Activated effector memory CD4-positive, alpha-beta T cell treated with Interleukin-2 at 50 U/mL for 16 hours (primary cell): ENCODE measurements around the gene CNTNAP2.

Experiments used
- DNase-seq: peaks from one replicate; pipeline ENCODE4 v3.0.0-alpha.2; 2020

CNTNAP2 gene

GRCh38 chr7:146116521-146117222, at the start of gene CNTNAP2:
CNTNAP2 (plus strand) TSS chr7:146116801; CDS start chr7:146116877, 76 bp downstream.
- no peak for DNase-seq

- DNase-seq, result no peak
Observed at GRCh38 chr7:146067880-146068279, 48.7 kb upstream of the CNTNAP2 start.

GRCh38 chr7:146074195-146074765, 42.3 kb upstream of the CNTNAP2 start:
- no peak for DNase-seq

- DNase-seq, result no peak
Observed at GRCh38 chr7:146076344-146076743, 40.3 kb upstream of the CNTNAP2 start.

- no peak for DNase-seq
Observed at GRCh38 chr7:146084086-146084485, 32.5 kb upstream of the CNTNAP2 start.

GRCh38 chr7:146090023-146090645, 26.5 kb upstream of the CNTNAP2 start:
- DNase-seq, result no peak

- DNase-seq, result no peak
Observed at GRCh38 chr7:146094356-146094755, 22.2 kb upstream of the CNTNAP2 start.

- no peak for DNase-seq
Observed at GRCh38 chr7:146096994-146097393, 19.6 kb upstream of the CNTNAP2 start.

GRCh38 chr7:146106319-146106718, 10.3 kb upstream of the CNTNAP2 start:
- no peak for DNase-seq

GRCh38 chr7:146112755-146113154, 3.8 kb upstream of the CNTNAP2 start:
- no peak for DNase-seq

GRCh38 chr7:146115548-146115850, 1.1 kb upstream of the CNTNAP2 start:
- no peak for DNase-seq

- no peak for DNase-seq
Observed at GRCh38 chr7:146115851-146116520, 615 bp upstream of the CNTNAP2 start.

- DNase-seq, result no peak
Observed at GRCh38 chr7:146117576-146117975, 975 bp downstream of the CNTNAP2 start.

GRCh38 chr7:146119002-146119401, 2.4 kb downstream of the CNTNAP2 start:
- DNase-seq, result no peak

GRCh38 chr7:146123715-146124114, 7.1 kb downstream of the CNTNAP2 start:
- DNase-seq, result no peak

- DNase-seq, result no peak
Observed at GRCh38 chr7:146126767-146127509, 10.3 kb downstream of the CNTNAP2 start.

- DNase-seq, result no peak
Observed at GRCh38 chr7:146129296-146129695, 12.7 kb downstream of the CNTNAP2 start.

GRCh38 chr7:146129997-146130396, 13.4 kb downstream of the CNTNAP2 start:
- DNase-seq, result no peak

- no peak for DNase-seq
Observed at GRCh38 chr7:146131701-146132100, 15.1 kb downstream of the CNTNAP2 start.

- no peak for DNase-seq
Observed at GRCh38 chr7:146136357-146136875, 19.8 kb downstream of the CNTNAP2 start.

- no peak for DNase-seq
Observed at GRCh38 chr7:146138926-146139325, 22.3 kb downstream of the CNTNAP2 start.

- no peak for DNase-seq
Observed at GRCh38 chr7:146146831-146147486, 30.4 kb downstream of the CNTNAP2 start.
